ENCODE results near the gene TXNRD2.
A peak's percentile ranks its signal among the peaks of the same experiment; 100 is the strongest.
"Not testable (repeated sequence)": the region's sequence is repeated elsewhere in the genome, so short reads cannot be mapped to it uniquely, and the experiment has no call there.

The TXNRD2 gene

DNA sequence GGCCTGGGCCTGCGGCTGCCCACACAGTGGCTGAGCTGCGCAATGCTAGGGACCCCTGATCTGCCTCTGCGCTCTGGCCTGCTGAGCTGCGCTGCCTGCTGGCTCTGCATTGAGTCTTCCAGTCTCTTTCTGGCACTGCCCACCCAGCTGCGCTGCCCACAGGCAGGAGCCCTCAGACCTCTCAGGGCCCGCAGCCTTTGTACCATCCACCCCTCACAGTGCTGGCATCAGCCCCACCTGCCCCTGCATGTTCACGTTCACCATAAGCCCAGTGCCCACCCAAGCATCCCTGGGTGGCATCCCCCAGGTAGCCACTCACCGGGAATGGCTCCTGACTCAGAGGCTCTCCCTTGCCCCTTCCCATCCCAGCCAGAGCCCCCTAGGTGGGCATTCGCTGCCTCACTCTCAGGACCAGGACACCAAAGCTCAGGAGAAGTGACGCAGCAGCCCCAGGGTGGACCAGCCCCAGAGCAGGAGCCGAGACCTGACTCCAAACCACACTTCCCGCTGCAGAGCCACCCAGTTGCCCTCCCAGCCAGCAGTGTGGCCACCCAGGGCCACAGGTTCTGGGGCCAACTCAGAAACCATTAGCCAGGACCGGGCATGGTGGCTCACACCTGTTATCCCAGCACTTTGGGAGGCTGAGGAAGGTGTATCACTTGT lies 21.8 kb downstream of the TXNRD2 start:
- DNase-seq = no peak

DNA sequence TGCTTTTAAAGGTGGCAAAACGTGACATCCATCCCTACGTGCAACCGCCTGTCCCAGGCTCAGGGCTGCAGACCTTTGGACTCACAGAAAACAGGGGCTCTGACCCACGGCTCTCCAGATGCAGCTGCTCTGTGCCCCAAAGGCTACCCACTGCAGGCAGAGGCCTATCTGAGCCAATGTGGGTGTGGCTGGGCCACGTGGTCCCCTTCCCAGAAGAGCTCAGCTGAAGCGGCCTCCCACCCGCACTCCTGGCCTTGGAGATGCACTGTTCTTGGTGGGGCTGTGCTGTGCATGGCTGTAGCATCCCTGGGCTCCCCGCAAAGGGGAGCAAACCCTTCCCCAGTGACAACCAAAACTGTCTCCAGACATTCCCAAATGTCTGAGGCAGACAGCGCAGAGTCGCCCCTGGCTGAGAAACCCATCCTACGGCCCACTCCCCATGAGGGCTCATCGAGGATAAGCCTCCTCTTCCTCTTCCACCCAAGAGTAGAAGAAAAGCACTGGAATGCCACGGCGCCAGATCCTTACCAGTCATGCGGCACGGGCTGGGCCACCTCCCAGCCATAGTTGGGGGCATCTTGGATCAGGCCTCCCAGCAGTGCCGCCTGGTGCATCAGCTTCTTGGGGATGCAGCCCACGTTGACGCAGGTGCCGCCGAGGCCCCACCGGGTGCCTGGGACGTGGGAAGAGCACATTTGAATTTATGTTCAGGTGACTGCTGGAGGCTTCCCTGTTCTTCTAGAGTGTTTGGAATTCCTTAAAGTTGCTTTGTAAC lies 23.1 kb downstream of the TXNRD2 start:
- DNase-seq = no peak

DNA sequence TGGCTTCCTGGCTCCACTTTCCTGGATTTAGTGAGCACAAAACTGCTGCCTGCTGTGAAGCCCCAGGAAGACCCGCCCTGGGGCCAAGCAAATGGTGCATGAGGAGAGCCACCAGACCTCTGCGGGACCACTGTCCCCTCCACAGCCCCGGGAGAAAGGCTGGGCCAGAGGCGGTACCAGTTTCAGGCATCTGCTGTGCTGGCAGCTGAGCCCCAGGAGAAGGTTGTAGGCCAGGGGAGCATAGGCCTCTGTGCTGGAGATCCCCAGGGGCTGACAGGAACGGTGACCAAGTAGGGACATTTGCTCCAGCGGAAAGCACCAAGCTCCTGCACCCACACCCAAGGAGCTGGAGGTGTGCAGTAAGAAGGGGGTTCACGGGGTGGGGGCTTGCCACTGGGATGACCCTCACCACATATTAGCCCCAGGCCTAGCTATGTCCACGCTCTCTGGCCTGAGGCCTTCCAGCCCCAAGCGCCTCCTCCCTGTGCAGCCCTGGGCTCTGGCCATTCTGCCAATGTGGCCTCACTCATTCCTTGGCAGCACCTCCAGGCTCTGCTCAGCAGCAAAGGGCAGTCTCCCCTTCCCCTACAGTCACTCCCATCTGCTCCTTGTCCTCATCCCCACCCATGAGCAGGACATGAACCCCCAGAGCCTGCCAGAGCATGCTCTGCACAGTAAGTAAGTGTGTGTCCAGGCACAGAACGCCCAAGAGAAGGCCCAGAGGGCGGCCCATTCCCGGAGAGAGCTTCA lies 24.1 kb downstream of the TXNRD2 start:
- no peak for DNase-seq

DNA sequence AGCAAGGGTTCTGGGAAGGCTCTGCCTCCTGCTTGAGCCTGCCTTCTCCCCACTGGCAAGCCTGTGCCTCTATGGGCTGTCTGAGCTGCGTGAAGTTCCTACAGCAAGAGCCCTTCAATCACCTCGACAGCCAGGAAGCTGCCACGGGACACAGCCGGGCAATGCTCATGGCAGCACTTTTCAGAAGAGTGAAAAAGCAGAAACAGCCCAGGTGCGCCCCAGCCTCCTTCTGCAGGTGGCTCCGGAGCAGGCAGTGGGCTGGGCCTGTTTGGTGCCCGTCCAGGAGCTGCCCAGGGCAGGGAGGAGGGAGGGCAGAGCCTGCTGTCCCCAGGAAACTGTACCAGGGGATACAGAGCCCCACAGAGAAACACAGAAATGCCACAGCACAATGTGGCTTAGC lies 24.7 kb downstream of the TXNRD2 start:
- no peak for DNase-seq

DNA sequence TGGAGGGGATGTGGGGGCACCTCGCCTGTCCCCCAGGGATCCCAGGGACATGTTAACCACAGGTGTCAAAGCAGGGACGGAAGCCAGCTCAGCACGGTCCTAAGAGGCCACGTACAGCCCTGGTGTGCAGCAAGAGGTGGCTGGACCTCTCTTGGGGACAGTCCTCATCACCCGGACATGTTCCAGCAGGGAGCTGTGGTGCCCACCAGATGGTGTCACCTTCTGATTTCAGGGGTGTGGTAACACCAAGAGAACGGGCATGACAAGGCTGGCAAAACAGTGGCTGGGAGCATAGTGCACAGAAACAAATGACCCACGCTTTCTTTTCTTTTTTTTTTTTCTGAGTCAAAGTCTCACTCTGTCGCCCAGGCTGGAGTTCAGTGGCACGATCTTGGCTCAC lies 25.6 kb downstream of the TXNRD2 start:
- DNase-seq = no peak

DNA sequence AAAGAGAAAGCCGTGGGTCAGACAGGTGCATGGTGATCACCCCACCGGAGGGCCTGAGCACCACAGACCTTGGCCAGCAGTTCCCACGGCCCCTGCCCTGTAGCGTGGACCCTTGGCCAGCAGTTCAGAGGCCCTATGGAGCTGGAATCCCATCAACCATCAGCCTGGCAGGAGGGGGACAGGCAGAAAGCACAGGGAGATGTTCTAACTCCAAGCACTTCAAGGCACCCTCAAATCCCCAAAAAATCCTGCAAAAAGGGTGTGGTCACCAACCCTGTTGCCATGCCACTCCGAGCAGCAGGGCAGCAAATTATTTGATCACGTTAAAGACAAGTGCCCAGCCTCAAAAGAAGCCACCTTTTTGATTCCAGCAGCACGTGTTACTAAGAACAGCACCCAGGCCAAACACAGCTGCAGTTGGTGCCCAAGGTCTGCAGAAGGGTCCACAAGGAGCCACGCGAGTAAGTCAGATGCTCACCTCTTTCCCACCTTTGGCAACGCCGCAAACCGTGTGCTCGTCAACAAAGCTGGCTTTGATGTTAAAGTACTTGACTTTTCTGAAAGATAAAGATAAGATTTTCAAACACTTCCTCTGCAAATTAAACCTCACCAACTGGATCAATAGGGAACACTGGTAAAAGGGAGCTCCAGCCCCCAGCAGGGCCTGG lies 26.2 kb downstream of the TXNRD2 start:
- no peak for DNase-seq

DNA sequence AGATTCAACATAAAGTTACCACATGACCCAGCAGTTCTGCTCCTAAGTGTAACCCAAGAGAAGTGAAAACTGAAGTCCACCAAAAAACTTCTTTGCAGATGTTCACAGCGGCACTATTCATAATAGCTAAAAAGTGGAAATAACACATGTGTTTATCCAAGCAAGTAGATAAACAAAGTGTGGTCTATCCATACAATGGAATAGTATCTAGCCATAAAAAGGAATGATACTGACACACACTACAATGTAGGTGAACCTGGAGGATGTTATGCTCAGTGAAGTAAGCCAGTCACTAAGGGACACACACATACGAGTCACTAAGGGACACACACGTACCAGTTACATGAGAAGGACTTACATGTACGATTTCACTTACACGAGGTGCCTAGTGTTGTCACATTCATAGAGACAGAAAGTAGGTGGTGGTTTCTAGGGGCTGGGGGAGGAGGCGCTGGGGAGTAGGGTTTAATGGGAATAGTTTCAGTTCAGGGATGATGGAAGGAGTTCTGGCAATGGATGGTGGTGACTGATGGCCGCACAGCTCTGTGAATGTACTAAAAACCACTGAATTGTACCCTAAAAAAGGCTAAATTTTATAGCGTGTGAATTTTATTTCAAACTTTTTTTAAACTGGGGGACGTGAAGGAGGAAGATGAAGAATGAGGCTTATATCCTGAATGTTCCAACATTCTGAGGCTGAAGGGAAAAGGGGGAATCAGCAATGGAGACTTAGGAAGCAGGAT lies 27.2 kb downstream of the TXNRD2 start:
- no peak for DNase-seq

DNA sequence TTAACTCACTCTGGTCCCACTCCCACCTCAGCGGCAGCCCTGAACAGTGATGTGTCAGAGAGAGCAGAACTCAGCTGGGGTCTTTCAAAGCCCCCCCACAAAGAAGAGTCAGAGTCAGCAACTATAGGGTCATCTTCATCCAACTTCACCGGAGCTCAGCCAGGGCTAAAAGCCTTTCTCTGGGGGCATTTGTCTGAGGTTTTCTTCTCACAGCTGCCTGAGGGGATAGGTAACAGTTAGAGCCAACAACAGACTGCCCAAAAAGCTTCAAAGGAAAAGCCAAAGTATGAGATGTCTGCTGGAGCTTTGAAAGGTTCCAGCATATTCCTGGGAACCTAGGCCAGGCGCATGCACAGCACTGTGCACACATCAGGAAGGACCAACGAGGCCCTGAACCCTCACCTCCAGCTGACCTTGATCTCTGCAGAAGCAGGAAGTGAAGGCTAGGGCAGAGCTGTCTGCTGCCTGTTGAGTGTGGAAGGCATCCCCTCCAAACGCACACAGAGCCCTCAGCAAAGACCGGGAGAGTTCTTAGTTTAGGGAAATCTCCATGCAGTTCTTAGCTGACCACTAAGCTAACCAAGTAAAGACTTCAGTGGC lies 28.2 kb downstream of the TXNRD2 start:
- DNase-seq = no peak

DNA sequence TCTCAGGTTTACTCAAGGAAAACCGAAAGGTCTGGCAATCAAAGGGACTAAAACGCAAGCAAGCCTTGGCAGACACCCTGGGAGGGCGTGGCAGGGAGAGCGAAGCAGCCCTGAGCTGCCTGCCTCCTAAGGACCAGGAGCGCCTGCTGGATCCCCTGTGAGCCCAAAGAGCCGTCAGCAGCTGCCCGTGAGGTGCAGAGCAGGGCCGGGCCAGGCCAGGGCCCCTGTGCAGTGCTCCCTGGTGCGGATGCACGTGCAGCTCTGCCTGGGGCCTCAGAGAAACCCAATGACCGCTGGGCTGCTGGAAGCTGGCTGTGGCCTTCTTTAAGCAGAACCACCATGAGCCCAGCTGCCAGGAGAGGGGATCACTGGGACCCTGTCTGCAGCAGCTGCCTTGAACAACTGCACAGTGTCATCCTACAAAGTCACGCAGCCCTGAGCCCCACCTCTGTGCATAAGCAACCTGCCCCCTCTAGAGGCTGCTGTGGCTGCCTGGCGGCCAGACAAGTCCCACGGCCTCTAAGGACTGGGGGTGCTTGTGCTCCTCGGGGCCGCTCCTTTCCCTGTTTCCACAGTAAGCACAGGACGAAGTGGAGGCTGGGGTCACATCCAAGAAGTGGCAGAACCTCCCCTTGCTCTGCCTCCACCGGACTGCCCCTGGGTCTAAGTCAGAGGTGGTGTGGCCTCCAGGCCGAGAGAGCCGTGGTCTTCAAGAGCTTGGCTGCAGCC lies 29.2 kb downstream of the TXNRD2 start:
- DNase-seq = no peak

DNA sequence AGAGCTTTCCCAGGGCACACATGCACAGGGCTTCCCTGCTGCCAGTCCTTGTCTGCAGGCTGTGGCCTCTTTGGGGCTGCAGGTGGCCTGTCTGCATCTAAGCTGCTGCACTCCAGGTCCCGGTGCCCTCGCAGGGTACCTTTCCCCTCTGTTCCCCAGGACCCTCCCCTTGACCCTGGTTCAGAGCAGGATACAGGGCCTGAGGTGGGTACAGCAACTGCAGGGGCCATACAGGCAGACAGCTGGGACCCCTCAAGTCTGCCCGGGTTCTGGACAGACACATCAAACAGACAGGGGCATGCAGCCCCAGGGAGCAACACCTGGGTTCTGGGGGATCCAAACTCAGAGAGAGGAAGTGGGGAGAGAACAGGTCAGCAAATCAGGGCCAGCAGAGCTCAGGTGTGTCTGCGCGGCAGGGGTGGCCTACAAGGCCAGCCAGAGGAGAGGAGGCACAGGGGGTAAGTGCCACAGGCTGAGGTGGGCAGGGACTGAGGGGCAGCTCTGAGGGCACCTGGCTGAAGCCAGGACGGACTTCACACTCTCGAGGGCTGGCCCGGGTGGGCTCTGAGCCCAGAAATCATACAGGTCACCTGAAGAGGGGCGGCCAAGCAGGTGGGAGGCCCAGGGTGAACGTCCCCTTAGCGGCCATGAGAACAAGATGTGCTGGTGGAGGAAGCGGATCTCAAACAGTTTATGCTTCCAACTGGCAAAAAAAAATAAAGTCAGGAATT lies 29.9 kb downstream of the TXNRD2 start:
- DNase-seq = no peak

DNA sequence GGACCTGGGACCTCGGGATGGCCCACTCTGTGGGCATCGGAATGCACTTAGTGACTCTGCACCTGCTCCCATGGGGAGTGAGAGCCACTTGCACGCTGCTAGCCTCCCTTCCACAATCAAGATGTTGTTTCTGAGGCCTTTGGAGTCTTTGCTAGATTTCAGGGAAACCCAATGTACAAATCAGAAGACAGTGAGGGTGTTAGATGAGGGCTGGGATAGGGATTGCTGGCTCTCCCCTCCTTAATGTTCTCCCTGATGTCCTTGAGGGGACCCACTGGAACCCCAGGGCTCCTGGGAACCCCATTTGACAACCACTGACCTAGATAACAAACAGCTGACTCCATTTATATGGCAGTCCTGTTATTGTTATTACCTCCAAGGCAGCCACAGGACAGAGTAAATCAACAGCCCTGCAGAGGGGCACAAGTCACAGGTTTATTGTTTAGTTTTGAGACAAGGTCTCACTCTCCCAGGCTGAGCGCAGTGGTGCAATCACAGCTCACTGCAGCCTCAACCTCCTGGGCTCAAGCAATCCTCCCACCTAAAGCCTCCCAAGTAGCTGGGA lies 31.4 kb downstream of the TXNRD2 start:
- DNase-seq = no peak

DNA sequence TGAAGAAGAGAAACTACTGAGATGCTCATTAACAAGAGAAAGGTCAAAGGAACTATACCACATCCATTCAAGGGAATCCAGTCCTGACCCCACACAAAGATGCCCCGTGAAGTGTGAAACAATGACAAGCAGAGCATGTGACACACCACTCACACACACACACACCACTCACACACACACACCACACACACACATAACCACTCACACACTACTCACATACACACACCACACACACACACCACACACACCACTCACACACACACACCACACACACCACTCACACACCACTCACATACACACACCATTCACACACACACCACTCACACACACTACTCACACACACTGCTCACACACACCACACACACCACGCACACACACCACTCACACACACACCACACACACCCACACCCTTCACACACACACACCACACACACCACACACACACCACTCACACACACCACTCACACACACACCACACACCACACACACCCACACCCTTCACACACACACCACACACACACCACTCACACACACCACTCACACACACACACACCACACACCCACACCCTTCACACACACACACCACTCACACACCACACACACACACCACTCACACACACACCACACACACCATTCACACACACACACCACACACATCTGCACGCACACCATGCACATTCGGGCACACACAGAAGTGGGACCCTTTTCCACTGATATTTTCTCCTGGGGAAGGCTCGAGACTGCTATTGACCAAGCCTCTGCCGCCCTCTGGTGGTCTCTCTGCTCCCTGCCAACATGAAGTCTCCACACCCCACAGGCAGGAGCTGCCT lies 32.1 kb downstream of the TXNRD2 start:
- peak; percentile 84 to 87 for DNase-seq

DNA sequence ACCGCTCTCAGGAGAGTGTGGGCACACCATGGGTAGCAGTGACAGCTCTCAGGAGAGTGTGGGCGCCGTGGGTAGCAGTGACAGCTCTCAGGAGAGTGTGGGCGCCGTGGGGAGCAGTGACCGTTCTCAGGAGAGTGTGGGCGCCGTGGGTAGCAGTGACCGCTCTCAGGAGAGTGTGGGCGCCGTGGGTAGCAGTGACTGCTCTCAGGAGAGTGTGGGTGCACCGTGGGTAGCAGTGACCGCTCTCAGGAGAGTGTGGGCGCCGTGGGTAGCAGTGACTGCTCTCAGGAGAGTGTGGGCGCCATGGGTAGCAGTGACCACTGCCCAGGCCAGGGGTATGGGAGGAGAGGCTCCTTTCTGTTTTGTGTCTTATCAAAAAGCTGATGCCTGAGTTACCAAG lies 33.7 kb downstream of the TXNRD2 start:
- not testable (repeated sequence) for DNase-seq

DNA sequence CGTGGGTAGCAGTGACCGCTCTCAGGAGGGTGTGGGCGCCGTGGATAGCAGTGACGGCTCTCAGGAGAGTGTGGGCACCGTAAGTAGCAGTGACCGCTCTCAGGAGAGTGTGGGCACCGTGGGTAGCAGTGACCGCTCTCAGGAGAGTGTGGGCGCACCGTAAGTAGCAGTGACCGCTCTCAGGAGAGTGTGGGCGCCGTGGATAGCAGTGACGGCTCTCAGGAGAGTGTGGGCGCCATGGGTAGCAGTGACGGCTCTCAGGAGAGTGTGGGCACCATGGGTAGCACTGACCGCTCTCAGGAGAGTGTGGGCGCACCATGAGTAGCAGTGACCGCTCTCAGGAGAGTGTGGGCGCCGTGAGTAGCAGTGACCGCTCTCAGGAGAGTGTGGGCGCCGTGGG lies 34.8 kb downstream of the TXNRD2 start:
- DNase-seq = not testable (repeated sequence)

DNA sequence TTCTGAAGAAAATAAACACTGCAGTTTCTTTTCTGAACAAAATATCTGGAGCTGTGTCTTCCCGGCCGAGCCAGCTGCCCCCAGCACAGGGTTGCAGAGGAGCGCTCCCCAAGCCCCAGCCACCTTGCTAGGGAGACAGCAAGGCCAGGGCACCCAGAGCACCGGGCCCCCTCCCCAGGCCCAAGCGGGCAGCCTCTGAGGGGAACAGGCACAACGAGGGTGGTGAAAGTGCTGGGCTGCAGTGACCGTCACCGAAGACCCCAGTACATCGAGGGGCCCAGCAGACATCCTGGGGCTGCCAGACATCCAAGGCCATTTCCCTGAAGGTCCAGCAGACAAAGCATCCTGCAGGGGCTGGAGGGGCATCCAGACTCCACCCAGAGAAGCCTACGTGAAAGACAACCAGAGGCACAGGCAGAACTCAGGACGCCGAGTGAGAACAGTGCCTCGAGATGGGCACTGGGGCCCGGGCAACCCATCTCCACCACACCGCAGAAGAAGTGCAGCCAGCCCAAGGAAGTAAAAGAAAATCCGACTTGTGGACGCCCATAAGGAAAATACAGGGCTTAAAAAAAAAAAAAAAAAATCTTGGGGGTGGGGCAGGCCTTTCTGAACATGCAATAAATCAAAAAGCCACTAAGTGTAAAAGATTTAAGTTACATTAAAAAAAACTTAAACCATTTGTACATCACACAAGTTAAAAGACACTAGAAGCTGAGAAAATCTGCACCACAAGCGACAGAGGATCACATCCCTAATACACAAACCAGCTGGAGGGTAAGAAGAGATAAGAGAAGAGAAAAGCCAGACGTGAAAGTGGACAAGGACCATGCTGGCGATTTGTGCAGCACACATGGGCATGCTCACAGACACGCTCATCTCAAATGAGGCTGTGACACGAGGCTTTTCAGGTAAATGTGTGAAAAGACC lies 36.0 kb downstream of the TXNRD2 start:
- no peak for DNase-seq

DNA sequence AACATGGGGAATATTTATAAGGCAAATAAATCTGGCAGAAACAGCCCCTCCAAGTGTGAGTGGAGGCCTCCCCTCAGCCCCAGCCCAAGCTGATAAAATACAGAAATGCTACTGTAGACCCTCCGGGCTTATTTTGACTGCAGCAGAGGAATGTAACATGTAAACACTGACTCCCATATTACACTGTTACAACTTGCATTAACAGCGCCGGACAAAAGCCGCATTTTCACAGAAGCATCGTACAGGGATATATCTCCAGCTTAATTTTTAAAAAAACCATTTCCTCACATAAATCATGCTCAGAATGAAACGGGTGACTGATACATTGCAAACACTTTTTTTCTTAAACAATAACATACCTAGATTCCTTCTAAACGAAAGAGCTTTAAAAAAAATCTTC lies 36.7 kb downstream of the TXNRD2 start:
- no peak for DNase-seq

DNA sequence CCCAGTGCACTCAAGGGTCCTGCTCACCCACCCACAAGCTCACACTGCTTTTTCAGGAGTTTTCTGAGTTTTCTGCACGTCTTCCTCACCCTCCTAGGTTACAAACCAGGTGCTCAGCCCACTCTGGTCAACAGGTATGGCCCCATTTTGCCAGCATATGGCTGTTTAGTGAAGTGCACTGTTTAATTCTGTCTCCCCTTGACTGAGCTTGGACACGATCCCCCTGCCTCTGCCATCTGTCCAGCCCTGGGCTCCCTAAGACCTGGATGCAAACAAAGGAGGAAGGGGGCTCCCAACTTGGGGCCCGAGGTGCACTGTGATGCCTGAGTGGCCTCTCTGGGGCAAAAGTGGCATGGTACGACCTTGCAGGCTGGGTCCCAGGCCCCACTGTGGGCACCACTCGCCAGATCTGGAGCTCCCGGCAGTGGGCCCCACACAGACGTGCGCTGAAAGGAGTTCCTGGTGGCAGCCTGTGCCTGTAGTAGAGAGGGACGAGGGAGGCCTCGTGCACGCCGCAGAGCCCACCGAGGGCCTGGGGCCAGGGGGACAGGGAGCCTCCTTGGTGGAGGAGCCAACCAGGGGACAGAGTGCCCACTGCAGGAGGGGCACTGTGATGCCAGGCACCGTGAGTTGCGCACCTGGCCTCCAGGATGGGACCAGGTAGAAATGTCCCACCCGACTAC lies 37.3 kb downstream of the TXNRD2 start:
- no peak for DNase-seq

DNA sequence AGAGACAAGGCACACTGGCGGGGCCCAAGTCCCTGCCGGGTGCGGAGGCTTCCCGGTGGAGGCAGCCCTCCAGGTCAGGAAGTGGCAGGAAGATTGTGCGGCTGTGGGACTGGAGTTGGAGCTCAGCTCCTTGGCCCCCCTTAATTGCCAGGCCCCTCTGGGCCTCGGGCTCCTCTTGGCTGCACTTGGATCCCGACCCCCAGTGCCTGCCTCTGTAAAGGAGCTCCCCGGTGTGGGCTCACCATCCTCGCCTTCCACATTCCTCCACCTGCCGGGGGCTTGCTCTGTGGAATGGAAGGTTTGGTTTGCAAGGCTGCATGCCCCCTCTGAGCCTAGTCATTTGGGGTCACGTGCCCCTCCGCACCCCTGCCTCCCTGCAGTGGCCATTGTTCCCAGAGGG lies 38.1 kb downstream of the TXNRD2 start:
- DNase-seq = no peak
